Gastroesophageal sphincter (tissue), 4 donors: ENCODE measurements around the gene RBM17. TPM values are rescaled to one million over a fixed set of nuclear protein-coding genes. Genes with fewer than 3 reads are reported as not detected.

ENCODE experiments used
- ATAC-seq: fragments of 150-250 bp; one replicate; pipeline ENCODE4 v1.9.1; 2016; ENCODE audit warnings: mild to moderate bottlenecking, moderate library complexity
- H3K27ac ChIP-seq, 4 donors: fragments of 200-600 bp; sonication (generic) in 3 of 4; 1 replicate in 3 of 4; 2 replicates in 1 of 4; pipeline ENCODE4 v1.5.1; 2016 to 2019
- H3K27me3 ChIP-seq: fragments of 200-600 bp; sonication (generic); one replicate; pipeline ENCODE4 v1.5.1; 2019
- H3K36me3 ChIP-seq, 2 donors: fragments of 200-600 bp; sonication (generic); one replicate each; pipeline ENCODE4 v1.5.1; 2019; ENCODE audit warnings: control low read depth in 1 of 2
- H3K4me1 ChIP-seq, 3 donors: fragments of 200-600 bp; sonication (generic); 1 replicate in 2 of 3; 2 replicates in 1 of 3; pipeline ENCODE4 v1.5.1; 2016 to 2019; ENCODE audit warnings: control low read depth in 2 of 3
- H3K4me3 ChIP-seq, 2 donors: fragments of 200-600 bp; sonication (generic); one replicate each; pipeline ENCODE4 v1.5.1; 2019; ENCODE audit warnings: mild to moderate bottlenecking in 1 of 2, moderate library complexity in 1 of 2
- H3K9me3 ChIP-seq, 3 donors: fragments of 200-600 bp; sonication (generic); one replicate each; pipeline ENCODE4 v1.5.1; 2017 to 2019; ENCODE audit warnings: control low read depth in 2 of 3
- EP300 ChIP-seq: sonication (generic); formaldehyde crosslinking; IDR thresholded peaks from one replicate; pipeline ENCODE4 v1.6.1; 2017; ENCODE audit warnings: antibody characterized with exemption, mild to moderate bottlenecking
- POLR2A ChIP-seq, 2 donors: fragments of 450-650 bp; IDR thresholded peaks; one replicate each; pipeline ENCODE4 v1.6.1; 2017; ENCODE audit warnings: antibody characterized with exemption in 2 of 2, mild to moderate bottlenecking in 2 of 2, moderate library complexity in 1 of 2
- POLR2AphosphoS5 ChIP-seq: sonication (generic); formaldehyde crosslinking; IDR thresholded peaks from one replicate; pipeline ENCODE4 v1.6.1; 2017; ENCODE audit warnings: antibody characterized with exemption
- WGBS, 2 donors: methylation state at CpG; one replicate each; pipeline ENCODE4 v1.1.5; 2018; ENCODE audit warnings: low coverage in 1 of 2; 5-methylcytosine and 5-hydroxymethylcytosine counted together
- total RNA-seq, 4 donors: library from RNA; depleted of rRNA; stranded (reverse); fragments of >200 nt; gene quantifications; one replicate each; pipeline ENCODE4 v1.1.0, GENCODE V29; 2016
- TF ChIP-seq, protein P1 (sequence below), 4 experiments: fragments of 200-600 bp in 2 of 4; fragments of 450-650 bp in 2 of 4; sonication (generic) in 1 of 4; IDR thresholded peaks; one replicate each; pipeline ENCODE4 v1.5.1; 2017 to 2019; ENCODE audit warnings: antibody characterized with exemption in 4 of 4, mild to moderate bottlenecking in 2 of 4, moderate library complexity in 2 of 4

RBM17 gene
- total RNA-seq, 4 donors from 2014 or later, result 51.0 to 72.9 (median 66.7) TPM

DNA sequence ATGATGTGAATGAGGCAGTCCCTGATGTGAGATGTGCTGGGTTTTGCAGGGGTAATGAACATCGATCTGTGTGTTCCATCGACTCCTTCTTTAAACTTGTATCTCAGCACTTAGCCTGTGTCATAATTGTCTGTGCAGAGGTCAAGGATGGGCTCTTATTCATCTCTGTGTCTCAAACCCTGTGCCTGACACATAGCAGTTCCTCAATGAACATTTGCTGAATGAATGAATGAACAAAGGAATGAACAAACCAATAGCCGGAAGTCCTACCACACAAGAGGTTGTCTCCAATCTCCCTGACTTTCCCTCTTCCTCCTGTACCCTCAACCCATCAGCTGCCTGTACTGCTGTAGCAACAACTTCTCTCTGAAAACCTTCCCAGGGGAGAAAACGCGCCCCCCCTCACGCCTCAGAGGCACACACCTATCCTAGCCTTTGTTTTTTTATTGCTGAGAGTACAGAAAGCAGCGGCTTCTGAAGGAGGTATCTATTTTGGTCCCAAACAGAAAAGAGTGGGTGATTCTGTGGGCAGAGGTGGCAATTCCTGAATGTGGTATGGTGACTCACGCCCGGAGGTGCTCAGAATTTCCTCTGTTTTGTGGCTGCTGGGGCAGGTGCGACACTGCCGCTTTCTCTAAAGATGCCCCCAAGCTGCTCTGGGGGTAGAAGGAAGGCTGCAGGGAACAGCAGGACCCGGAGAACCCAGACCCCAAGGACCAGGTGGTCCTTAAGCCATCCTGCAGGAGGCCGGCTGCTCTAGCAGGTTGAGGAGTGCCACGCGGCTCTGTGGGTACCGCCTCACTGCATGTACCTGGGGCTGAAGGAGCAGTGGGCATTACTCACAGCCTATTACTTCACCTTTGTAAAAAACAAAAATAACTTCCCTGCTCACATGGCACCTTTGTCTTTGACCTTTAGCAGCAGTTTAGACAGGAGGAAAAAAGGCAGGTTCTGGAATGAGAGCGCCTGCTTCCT is 36.3 kb upstream of the RBM17 start:
- Histone ChIP-seq H3K27ac (peak overlapping the region in 2 of 4 donors; percentile 24 to 37), H3K9me3 (no peaks in the 10 kb centered on the region), H3K36me3 (no peaks in the 10 kb centered on the region), H3K27me3 (peaks cover 13% of the 10 kb centered on the region), H3K4me1 (peaks cover 0 to 36% (median 3%) of the 10 kb centered on the region in 3 donors), H3K4me3 (no peak overlapping the region)
- ATAC-seq, result no peak
- TF ChIP-seq POLR2A (IDR thresholded peaks at IDR 0.05) (no peak), EP300 (no peak), POLR2AphosphoS5 (no peak)
- TF ChIP-seq, protein P1, sequence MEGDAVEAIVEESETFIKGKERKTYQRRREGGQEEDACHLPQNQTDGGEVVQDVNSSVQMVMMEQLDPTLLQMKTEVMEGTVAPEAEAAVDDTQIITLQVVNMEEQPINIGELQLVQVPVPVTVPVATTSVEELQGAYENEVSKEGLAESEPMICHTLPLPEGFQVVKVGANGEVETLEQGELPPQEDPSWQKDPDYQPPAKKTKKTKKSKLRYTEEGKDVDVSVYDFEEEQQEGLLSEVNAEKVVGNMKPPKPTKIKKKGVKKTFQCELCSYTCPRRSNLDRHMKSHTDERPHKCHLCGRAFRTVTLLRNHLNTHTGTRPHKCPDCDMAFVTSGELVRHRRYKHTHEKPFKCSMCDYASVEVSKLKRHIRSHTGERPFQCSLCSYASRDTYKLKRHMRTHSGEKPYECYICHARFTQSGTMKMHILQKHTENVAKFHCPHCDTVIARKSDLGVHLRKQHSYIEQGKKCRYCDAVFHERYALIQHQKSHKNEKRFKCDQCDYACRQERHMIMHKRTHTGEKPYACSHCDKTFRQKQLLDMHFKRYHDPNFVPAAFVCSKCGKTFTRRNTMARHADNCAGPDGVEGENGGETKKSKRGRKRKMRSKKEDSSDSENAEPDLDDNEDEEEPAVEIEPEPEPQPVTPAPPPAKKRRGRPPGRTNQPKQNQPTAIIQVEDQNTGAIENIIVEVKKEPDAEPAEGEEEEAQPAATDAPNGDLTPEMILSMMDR (IDR thresholded peaks at IDR 0.05), result no peak
- WGBS, 2 donors, result 75 to 83% methylated on average over 1 to 9 of the region's 17 CpGs

DNA sequence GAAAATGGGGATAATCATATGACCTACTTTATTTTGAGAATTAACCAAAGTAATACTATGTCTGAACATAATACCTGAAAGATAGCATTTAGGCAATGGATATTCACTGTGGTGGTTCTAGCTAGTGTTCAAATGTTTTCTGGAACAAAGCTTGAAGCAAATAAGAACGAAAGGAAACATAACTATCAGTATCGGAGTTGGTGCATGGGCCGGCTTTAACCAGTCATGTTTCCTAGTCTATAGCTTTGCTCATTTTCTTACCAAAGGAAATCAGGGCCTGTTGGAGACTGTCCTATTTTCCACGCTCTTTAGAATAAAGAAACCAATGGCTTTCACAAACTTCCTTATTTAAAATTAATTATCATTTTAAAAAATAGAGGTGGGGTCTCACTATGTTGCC is 35.5 kb upstream of the RBM17 start:
- TF ChIP-seq POLR2AphosphoS5 (no peak), POLR2A (IDR thresholded peaks at IDR 0.05) (no peak), EP300 (no peak)
- TF ChIP-seq, protein P1 (IDR thresholded peaks at IDR 0.05), result no peak
- no peaks in the 10 kb centered on the region for H3K36me3 ChIP-seq
- ATAC-seq, result no peak
- H3K9me3 ChIP-seq, result no peaks in the 10 kb centered on the region
- 78 to 81% methylated on average over 4 of the region's 4 CpGs for WGBS, 2 donors
- H3K4me3 ChIP-seq, result no peak overlapping the region
- H3K4me1 ChIP-seq, result peaks cover 0 to 36% (median 3%) of the 10 kb centered on the region in 3 donors
- peak overlapping the region in 3 of 4 donors; percentile 12 to 50 (median 37) for H3K27ac ChIP-seq
- peaks cover 18% of the 10 kb centered on the region for H3K27me3 ChIP-seq

DNA sequence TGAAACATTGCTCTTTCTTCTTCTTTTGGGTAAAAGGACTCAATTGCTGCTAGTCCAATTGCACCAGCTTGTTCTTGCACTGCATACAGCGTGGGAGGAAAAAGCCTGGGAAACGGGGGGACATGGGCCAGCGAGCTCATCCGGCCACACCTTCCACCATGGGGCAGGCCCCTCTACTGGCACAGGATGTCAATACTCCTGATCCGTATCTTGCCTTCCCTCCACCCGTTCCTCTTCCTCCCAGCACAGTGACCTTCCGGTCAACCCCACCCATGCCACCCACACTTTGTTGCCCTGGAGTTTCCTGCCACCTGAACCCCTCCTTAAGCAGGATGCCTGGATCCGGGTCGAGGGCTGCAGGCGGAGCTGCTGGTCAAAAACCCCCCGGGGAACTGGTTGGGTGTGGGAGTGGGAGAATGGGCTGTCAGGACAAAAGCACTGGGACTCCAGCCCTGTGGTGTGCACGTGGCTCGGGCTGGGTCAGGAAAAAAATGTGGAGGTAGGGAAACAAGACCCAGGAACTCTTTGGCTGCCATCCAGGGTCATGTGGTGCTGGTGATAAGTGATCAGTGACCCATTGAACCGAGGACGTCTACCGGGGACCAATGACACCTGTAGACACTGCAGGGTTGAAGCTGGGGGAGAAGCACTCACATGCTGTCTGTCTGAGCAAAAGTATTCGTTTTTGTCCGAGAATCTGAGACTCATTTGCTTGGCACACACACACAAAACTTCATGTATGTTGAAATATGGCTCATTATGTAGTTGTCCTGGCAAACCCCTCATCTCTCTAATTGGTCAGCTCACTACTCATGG is 34.8 kb upstream of the RBM17 start:
- ATAC-seq, result peak; percentile 51
- WGBS, 2 donors, result 56% methylated on average over 11 of the region's 18 CpGs; no CpG with 5 or more reads in 1 of the 2 donors
- Histone ChIP-seq H3K9me3 (no peaks in the 10 kb centered on the region), H3K4me1 (peaks cover 0 to 36% (median 3%) of the 10 kb centered on the region in 3 donors), H3K27ac (peak overlapping the region in 3 of 4 donors; percentile 12 to 60 (median 50)), H3K36me3 (no peaks in the 10 kb centered on the region), H3K4me3 (no peak overlapping the region), H3K27me3 (peaks cover 18% of the 10 kb centered on the region)
- TF ChIP-seq POLR2A (IDR thresholded peaks at IDR 0.05), result no peak
- TF ChIP-seq EP300, result no peak
- TF ChIP-seq, protein P1 (IDR thresholded peaks at IDR 0.05), result no peak
- no peak for TF ChIP-seq POLR2AphosphoS5

DNA sequence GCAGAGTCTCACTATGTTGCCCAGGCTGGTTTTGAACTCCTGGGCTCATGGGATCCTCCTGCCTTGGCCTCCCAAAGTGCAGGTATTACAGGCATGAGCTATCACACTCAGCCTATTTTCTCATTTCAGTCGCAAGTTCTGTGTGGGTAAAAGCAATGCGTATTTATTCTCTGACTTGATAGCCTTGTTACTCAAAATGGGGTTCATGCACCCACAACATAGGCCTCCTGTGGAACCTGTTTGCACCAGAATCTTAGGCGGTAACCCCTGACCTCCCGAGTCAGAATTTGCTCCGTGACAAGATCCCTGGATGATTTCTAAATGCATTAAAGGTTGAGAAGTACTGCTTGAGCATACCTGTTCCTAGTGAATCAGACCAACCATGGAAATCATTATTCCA is 34.0 kb upstream of the RBM17 start:
- TF ChIP-seq POLR2AphosphoS5, result no peak
- TF ChIP-seq, protein P1 (IDR thresholded peaks at IDR 0.05), result no peak
- TF ChIP-seq POLR2A (IDR thresholded peaks at IDR 0.05), result no peak
- 85 to 88% methylated on average over 5 of the region's 5 CpGs for WGBS, 2 donors
- Histone ChIP-seq H3K4me3 (no peak overlapping the region), H3K4me1 (peaks cover 0 to 36% (median 3%) of the 10 kb centered on the region in 3 donors), H3K27ac (no peak overlapping the region), H3K9me3 (no peaks in the 10 kb centered on the region), H3K36me3 (no peaks in the 10 kb centered on the region), H3K27me3 (peaks cover 18% of the 10 kb centered on the region)
- no peak for ATAC-seq
